Keratinocyte (primary cell): Measurements from ENCODE around the gene TIMMDC1. TPM values are rescaled to one million over a fixed set of nuclear protein-coding genes. Genes with fewer than 3 reads are reported as not detected.

ENCODE experiments used
- DNase-seq: peaks from one replicate; pipeline ENCODE4 v3.0.0-alpha.2; 2011; ENCODE audit warnings: low read depth, missing footprints, low spot score
- FAIRE-seq: peaks from 2 replicates; lab custom pipeline; 2011; peaks lifted over from hg19 to GRCh38; lab: Jason Lieb, UNC
- H2AFZ ChIP-seq: 2 replicates; pipeline ENCODE4 v1.6.0; 2012; ENCODE audit warnings: low read length, control low read depth, inconsistent platforms; ENCODE audit not compliant: control insufficient read depth
- H3K27ac ChIP-seq: 2 replicates; pipeline ENCODE4 v1.5.1; 2011; ENCODE audit warnings: low read length; ENCODE audit not compliant: control insufficient read depth, insufficient read depth
- H3K27me3 ChIP-seq: 3 replicates; pipeline ENCODE4 v1.6.0; 2011; ENCODE audit warnings: low read length; ENCODE audit not compliant: control insufficient read depth, insufficient read depth; ENCODE audit errors: extremely low read depth
- H3K36me3 ChIP-seq, 2 experiments: 2 replicates in 1 of 2; 3 replicates in 1 of 2; pipeline ENCODE4 v1.5.1; 2011; ENCODE audit warnings: low read length in 2 of 2, mild to moderate bottlenecking in 1 of 2; ENCODE audit not compliant: control insufficient read depth in 2 of 2, insufficient read depth in 2 of 2; ENCODE audit errors: extremely low read depth in 1 of 2
- H3K4me1 ChIP-seq: 3 replicates; pipeline ENCODE4 v1.5.1; 2011; ENCODE audit warnings: low read length; ENCODE audit not compliant: control insufficient read depth, insufficient read depth; ENCODE audit errors: extremely low read depth
- H3K4me2 ChIP-seq: 3 replicates; pipeline ENCODE4 v1.6.0; 2011; ENCODE audit warnings: low read depth, low read length; ENCODE audit not compliant: control insufficient read depth, insufficient read depth; ENCODE audit errors: extremely low read depth
- H3K4me3 ChIP-seq, 3 experiments: fragments of 200-600 bp in 1 of 3; sonication (generic) in 1 of 3; 2 replicates in 2 of 3; 3 replicates in 1 of 3; pipeline ENCODE4 v1.5.1; 2011 to 2016; ENCODE audit warnings: low read length in 3 of 3, mild to moderate bottlenecking in 3 of 3, control low read depth in 2 of 3, inconsistent platforms in 1 of 3, low read depth in 1 of 3, mixed read lengths in 1 of 3, mixed run types in 1 of 3, moderate library complexity in 1 of 3; ENCODE audit not compliant: control insufficient read depth in 2 of 3, insufficient read depth in 2 of 3; ENCODE audit errors: extremely low read depth in 1 of 3
- H3K79me2 ChIP-seq: 2 replicates; pipeline ENCODE4 v1.6.0; 2012; ENCODE audit warnings: low read length; ENCODE audit not compliant: control insufficient read depth, insufficient read depth
- H3K9ac ChIP-seq: 3 replicates; pipeline ENCODE4 v1.6.0; 2011; ENCODE audit warnings: low read length; ENCODE audit not compliant: control insufficient read depth, insufficient read depth; ENCODE audit errors: extremely low read depth
- H3K9me1 ChIP-seq: 3 replicates; pipeline ENCODE4 v1.6.0; 2011; ENCODE audit warnings: low read length; ENCODE audit not compliant: control insufficient read depth, insufficient read depth; ENCODE audit errors: extremely low read depth
- H3K9me3 ChIP-seq: 2 replicates; pipeline ENCODE4 v1.5.1; 2012; ENCODE audit warnings: low read depth, low read length; ENCODE audit not compliant: control insufficient read depth
- H4K20me1 ChIP-seq: 3 replicates; pipeline ENCODE4 v1.6.0; 2011; ENCODE audit warnings: low read length; ENCODE audit not compliant: control insufficient read depth, insufficient read depth; ENCODE audit errors: extremely low read depth
- CTCF ChIP-seq, 3 experiments: IDR thresholded peaks in 1 of 3; conservative IDR thresholded peaks in 1 of 3; optimal IDR thresholded peaks in 1 of 3; 2 replicates in 2 of 3; 3 replicates in 1 of 3; pipeline versions ENCODE3 to v1.5.1; 2011; ENCODE audit warnings: low read length in 3 of 3, mild to moderate bottlenecking in 3 of 3, moderate library complexity in 2 of 3, control low read depth in 1 of 3, inconsistent platforms in 1 of 3; ENCODE audit not compliant: insufficient read depth in 2 of 3; ENCODE audit errors: extremely low read depth in 1 of 3
- EZH2 ChIP-seq: IDR thresholded peaks from one replicate; pipeline ENCODE4 v1.6.1; 2012; ENCODE audit warnings: inconsistent platforms, mild to moderate bottlenecking, low read length, moderate library complexity
- dilution Hi-C: fragments of 300-500 bp; cut with MboI; formaldehyde crosslinking; loops from one replicate; pipeline ENCODE4 v1.7.0; 2020; ENCODE audit warnings: low sequenced_read_pairs; ENCODE audit not compliant: extremely low pct_ligation_motif_present
- polyA plus RNA-seq, 5 experiments: library from polyadenylated mRNA; depleted of rRNA in 3 of 5; stranded (reverse) in 3 of 5; stranded (forward) in 1 of 5; unstranded in 1 of 5; fragments of >200 nt; gene quantifications; 1 replicate in 1 of 5; 2 replicates in 3 of 5; 3 replicates in 1 of 5; pipeline versions ENCODE4 v1.2.1 to v1.2.3, GENCODE V29; 2011 to 2012; ENCODE audit warnings: missing spikeins in 2 of 5, low read depth in 1 of 5, low replicate concordance in 1 of 5

The TIMMDC1 gene
- polyA plus RNA-seq, 1 donor (not counting 4 experiments of a cell fraction or from before 2014, with no cell fraction given), result 140 TPM

- dilution Hi-C loops, result no loop called here
- no peak for FAIRE-seq
- H3K27ac ChIP-seq, result no peak overlapping the region
- H3K4me1 ChIP-seq, result no peaks in the 10 kb centered on the region
- no peaks in the 10 kb centered on the region for H3K9me1 ChIP-seq
- H4K20me1 ChIP-seq, result no peaks in the 10 kb centered on the region
- no peak overlapping the region for H3K4me3 ChIP-seq
- no peaks in the 10 kb centered on the region for H3K27me3 ChIP-seq
- no peaks in the 10 kb centered on the region for H3K9me3 ChIP-seq
- TF ChIP-seq CTCF (optimal IDR thresholded peaks at IDR 0.05 in 1 of 3, IDR thresholded peaks at IDR 0.05 in 1 of 3, conservative IDR thresholded peaks at IDR 0.05 in 1 of 3; ENCODE audit: extremely low read depth in 1 of 3, insufficient read depth in 2 of 3, low read length in 3 of 3) (no peak), EZH2 (no peak)
- H3K4me2 ChIP-seq, result no peak overlapping the region
- H3K79me2 ChIP-seq, result no peaks in the 10 kb centered on the region
- DNase-seq, result no peak
- no peaks in the 10 kb centered on the region for H3K36me3 ChIP-seq
- no peak overlapping the region for H2AFZ ChIP-seq
- no peak overlapping the region for H3K9ac ChIP-seq
These were observed 38.4 kb downstream of the TIMMDC1 start for GRCh38 chr3:119536757-119537156.

- FAIRE-seq (no peak), DNase-seq (no peak)
- no peak overlapping the region for H3K9ac ChIP-seq
- H2AFZ ChIP-seq, result no peak overlapping the region
- H3K79me2 ChIP-seq, result no peaks in the 10 kb centered on the region
- TF ChIP-seq EZH2 (no peak), CTCF (optimal IDR thresholded peaks at IDR 0.05 in 1 of 3, IDR thresholded peaks at IDR 0.05 in 1 of 3, conservative IDR thresholded peaks at IDR 0.05 in 1 of 3; ENCODE audit: extremely low read depth in 1 of 3, insufficient read depth in 2 of 3, low read length in 3 of 3) (no peak)
- dilution Hi-C loops, result no loop called here
- no peaks in the 10 kb centered on the region for H3K9me3 ChIP-seq
- no peaks in the 10 kb centered on the region for H3K4me1 ChIP-seq
- H3K9me1 ChIP-seq, result no peaks in the 10 kb centered on the region
- H3K27ac ChIP-seq, result no peak overlapping the region
- H3K4me3 ChIP-seq, result no peak overlapping the region
- H3K27me3 ChIP-seq, result no peaks in the 10 kb centered on the region
- no peaks in the 10 kb centered on the region for H3K36me3 ChIP-seq
- no peaks in the 10 kb centered on the region for H4K20me1 ChIP-seq
- no peak overlapping the region for H3K4me2 ChIP-seq
These were observed 40.4 kb downstream of the TIMMDC1 start for GRCh38 chr3:119538772-119539171.
